GM18861 (cell line): Measurements from ENCODE around the gene PHPT1.
"Not testable (repeated sequence)": the region's sequence is repeated elsewhere in the genome, so short reads cannot be mapped to it uniquely, and the experiment has no call there.

Experiments used
- ATAC-seq: cut with Tn5 transposase; IDR thresholded peaks from one replicate; pipeline ENCODE4 v1.9.1; 2021; ENCODE audit not compliant: unreplicated experiment

PHPT1 gene

DNA sequence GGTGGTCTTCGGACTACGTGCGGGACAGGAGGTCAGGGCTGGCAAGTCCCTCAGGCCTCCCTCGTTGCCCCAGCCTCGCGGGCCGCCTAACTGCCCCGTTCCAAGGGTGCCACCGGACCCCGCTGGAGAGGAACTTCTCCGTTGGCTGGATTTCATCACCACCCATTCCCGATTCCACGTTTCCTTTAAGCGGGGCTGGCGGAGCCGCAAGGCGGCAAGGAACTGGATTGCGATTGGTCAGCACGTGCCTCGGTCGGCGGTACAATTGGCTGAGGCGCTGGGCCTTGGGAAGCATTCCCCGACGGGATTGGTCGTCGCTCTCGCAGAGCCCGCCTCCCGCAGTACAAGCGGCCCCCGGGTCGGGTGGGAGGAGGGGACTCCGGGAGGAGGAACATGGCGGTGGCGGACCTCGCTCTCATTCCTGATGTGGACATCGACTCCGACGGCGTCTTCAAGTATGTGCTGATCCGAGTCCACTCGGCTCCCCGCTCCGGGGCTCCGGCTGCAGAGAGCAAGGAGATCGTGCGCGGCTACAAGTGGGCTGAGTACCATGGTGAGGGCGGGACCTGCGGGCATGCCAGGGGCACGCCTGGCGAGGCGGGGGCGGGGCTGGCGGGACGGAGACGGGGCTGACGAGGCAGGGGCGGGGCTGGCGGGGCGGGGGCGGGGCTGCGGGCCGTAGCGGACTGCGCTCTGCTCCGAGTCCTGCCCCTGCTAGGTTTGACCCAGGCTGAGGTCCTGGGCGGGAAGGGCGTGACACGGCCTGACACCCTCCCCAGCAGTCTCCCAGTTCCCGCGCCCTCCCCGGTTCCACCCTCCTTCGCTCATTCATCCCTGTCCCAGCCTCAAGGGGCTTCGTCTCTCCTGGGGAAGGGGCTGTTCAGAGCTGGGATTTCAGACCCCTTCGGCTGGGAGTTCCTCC lies at the start of gene PHPT1:
TSS of gene PHPT1 (plus strand) at position 372 of the 922 bp plus-strand sequence. CDS start at position 394, 22 bp downstream.
- peak; percentile 71 for ATAC-seq

GRCh38 chr9:136799854-136800657 lies 49.2 kb upstream of the PHPT1 start:
- no peak for ATAC-seq

- ATAC-seq, result no peak
These were observed 46.9 kb upstream of the PHPT1 start for GRCh38 chr9:136802321-136802720.

GRCh38 chr9:136803009-136803550 lies 46.1 kb upstream of the PHPT1 start:
- not testable (repeated sequence) for ATAC-seq

GRCh38 chr9:136803551-136804508 lies 45.4 kb upstream of the PHPT1 start:
- no peak for ATAC-seq

DNA sequence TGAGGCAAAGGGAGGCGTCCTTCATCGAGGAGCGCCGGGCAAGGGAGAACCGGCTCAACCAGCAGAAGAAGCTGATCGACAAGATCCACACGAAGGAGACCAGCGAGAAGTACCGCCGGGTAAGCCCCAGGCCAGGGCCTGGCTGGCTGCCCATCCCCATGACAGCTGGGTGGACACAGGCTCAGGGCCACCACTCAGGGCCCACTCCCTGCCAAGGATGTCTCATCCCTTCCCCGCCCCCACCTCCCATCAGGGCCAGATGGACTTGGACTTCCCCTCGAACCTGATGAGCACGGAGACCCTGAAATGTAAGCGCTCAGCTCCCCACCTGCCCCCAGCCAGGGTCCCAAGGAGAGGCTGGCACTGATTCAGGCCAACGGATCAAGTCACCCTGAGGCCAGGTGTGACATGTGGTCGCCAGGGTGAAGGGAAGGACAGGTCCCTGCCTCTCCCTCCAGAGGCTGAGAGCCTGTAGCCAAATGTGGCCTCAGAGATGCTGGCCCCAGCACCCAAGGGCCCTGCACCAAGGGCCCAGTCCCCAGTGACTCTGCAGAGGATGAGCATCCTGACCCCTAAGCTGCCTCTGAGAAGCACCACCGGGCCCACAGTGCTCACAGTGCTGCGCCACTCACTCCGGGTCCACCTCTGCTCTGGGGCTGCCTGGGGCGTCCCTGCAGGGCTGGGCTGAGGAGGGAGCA lies 44.6 kb upstream of the PHPT1 start:
- no peak for ATAC-seq

DNA sequence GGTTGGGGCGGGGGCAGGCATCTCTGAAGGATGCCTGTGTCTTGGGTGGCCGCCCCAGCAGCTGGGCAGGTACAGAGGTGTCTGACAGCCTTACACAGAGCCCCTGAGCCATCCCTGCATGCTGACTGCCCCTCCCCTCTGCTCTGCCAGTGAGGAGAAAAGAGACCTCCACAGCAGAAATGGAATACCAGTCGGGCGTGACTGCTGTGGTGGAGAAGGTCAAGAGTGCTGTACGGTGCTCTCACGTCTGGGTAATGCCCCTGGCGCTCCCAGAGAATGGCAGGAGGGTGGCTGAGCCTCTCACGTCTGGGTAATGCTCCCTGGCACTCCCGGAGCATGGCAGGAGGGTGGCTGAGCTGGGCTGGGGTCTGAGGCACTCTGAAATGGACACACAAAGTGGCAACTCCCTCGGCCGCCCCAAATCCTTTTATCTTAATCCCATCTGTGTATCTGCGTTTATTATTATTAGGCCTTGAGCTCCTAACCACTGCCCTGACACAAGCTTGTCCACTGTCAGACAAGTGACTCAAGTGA lies 43.9 kb upstream of the PHPT1 start:
- ATAC-seq, result no peak

- ATAC-seq, result no peak
These were observed 43.1 kb upstream of the PHPT1 start for GRCh38 chr9:136806067-136806466.

- no peak for ATAC-seq
These were observed 42.5 kb upstream of the PHPT1 start for GRCh38 chr9:136806631-136807201.

DNA sequence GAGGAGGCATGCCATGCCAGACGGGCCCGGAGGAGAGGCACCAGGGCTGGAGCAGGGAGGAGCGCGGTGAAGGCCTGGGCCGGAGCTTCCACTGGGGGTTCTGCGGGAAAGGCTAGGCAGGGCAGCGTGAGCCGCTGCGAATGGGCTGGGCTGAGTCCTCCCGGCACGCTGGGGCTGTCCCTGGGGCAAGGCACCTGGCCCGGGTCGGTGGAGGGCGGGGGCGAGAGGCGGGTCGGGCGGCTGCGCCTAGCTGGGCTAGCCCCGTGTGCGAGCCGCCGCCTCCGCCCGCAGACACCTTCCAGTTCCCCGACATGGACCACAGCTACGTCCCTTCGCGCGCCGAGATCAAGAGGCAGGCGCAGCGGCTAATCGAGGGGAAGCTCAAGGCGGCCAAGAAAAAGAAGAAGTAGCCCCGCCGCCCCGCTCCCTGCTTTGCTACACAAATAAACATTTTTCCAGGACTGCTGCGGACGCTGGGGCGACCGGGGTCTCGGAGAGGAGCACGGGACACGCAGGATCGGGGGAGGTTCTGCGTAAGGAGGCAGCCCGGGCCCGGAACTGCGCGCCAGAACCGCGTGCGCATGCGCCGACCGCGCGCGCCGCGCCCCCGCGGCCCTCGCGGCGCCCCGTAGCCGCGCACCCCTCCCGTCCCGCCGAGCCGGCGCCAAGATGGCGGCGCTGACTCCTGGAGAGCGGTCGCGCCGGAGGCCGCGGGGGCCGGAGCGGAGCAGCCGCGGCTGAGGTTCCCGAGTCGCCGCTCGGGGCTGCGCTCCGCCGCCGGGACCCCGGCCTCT lies 41.7 kb upstream of the PHPT1 start, which contains the start of gene RABL6:
TSS of gene RABL6 (plus strand) at position 668 of the 794 bp plus-strand sequence. CDS start 249 bp downstream, outside the sequence.
- peak; percentile 55 for ATAC-seq

GRCh38 chr9:136808075-136808805 lies 41.0 kb upstream of the PHPT1 start:
- peak; percentile 32 for ATAC-seq

- ATAC-seq, result no peak
These were observed 40.4 kb upstream of the PHPT1 start for GRCh38 chr9:136808806-136809158.

- no peak for ATAC-seq
These were observed 34.3 kb upstream of the PHPT1 start for GRCh38 chr9:136814725-136815421.

DNA sequence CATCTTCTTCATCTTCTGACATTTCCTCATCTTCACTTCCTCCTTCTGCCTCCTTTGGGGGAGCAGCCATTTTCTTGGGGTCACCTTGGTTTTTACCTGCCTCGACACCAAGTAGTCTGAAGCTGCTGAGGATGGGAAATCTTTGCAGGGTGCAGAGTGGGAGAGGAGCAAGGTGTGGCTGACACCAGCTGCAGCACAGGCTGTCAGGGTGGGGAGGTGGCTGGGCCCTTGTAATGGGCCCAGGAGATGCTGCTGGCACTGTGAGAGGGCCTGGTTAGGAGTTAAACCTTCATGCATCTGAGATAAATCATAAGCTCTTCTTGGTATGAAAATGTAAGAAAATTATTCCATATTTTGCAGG lies 33.8 kb upstream of the PHPT1 start:
- no peak for ATAC-seq

GRCh38 chr9:136820971-136821825 lies 28.0 kb upstream of the PHPT1 start:
- no peak for ATAC-seq

GRCh38 chr9:136821826-136822544 lies 27.2 kb upstream of the PHPT1 start:
- ATAC-seq, result no peak
